ENCODE data around the gene CUX1.
"Not testable (repeated sequence)": the region's sequence is repeated elsewhere in the genome, so short reads cannot be mapped to it uniquely, and the experiment has no call there.

The CUX1 gene

GRCh38 chr7:101823096-101823495 is 5.7 kb downstream of the CUX1 start:
- no peak for DNase-seq (ENCODE audit: low read depth, low spot score)

GRCh38 chr7:101823596-101823995 is 6.2 kb downstream of the CUX1 start:
- DNase-seq (ENCODE audit: low read depth, low spot score) = no peak

GRCh38 chr7:101824440-101824839 is 7.0 kb downstream of the CUX1 start:
- no peak for DNase-seq (ENCODE audit: low read depth, low spot score)

- DNase-seq (ENCODE audit: low read depth, low spot score) = no peak
Measured at GRCh38 chr7:101826081-101826835, 8.8 kb downstream of the CUX1 start.

- DNase-seq (ENCODE audit: low read depth, low spot score) = no peak
Measured at GRCh38 chr7:101828301-101829020, 11.0 kb downstream of the CUX1 start.

- no peak for DNase-seq (ENCODE audit: low read depth, low spot score)
Measured at GRCh38 chr7:101829374-101829773, 11.9 kb downstream of the CUX1 start.

GRCh38 chr7:101829821-101830220 is 12.4 kb downstream of the CUX1 start:
- no peak for DNase-seq (ENCODE audit: low read depth, low spot score)

- not testable (repeated sequence) for DNase-seq (ENCODE audit: low read depth, low spot score)
Measured at GRCh38 chr7:101831396-101831795, 14.0 kb downstream of the CUX1 start.

GRCh38 chr7:101832205-101832631 is 14.8 kb downstream of the CUX1 start:
- DNase-seq (ENCODE audit: low read depth, low spot score) = no peak

- no peak for DNase-seq (ENCODE audit: low read depth, low spot score)
Measured at GRCh38 chr7:101832685-101833375, 15.4 kb downstream of the CUX1 start.

GRCh38 chr7:101833799-101834198 is 16.4 kb downstream of the CUX1 start:
- no peak for DNase-seq (ENCODE audit: low read depth, low spot score)

- DNase-seq (ENCODE audit: low read depth, low spot score) = no peak
Measured at GRCh38 chr7:101835136-101835535, 17.7 kb downstream of the CUX1 start.

GRCh38 chr7:101837433-101837832 is 20.0 kb downstream of the CUX1 start:
- not testable (repeated sequence) for DNase-seq (ENCODE audit: low read depth, low spot score)

- DNase-seq (ENCODE audit: low read depth, low spot score) = no peak
Measured at GRCh38 chr7:101838837-101839483, 21.5 kb downstream of the CUX1 start.

- no peak for DNase-seq (ENCODE audit: low read depth, low spot score)
Measured at GRCh38 chr7:101841328-101841727, 23.9 kb downstream of the CUX1 start.

GRCh38 chr7:101843293-101844271 is 26.2 kb downstream of the CUX1 start:
- DNase-seq (ENCODE audit: low read depth, low spot score) = no peak

GRCh38 chr7:101845974-101846373 is 28.5 kb downstream of the CUX1 start:
- DNase-seq (ENCODE audit: low read depth, low spot score) = no peak

GRCh38 chr7:101846800-101847538 is 29.5 kb downstream of the CUX1 start:
- no peak for DNase-seq (ENCODE audit: low read depth, low spot score)

- DNase-seq (ENCODE audit: low read depth, low spot score) = no peak
Measured at GRCh38 chr7:101848208-101848951, 31.0 kb downstream of the CUX1 start.

Data from smooth muscle cell of the brain vasculature (primary cell).